ENCODE measurements around the gene CTSL.

CTSL gene

GRCh38 chr9:87699835-87700234 is 26.1 kb upstream of the CTSL start:
- FAIRE-seq (no peak), DNase-seq (ENCODE audit: low spot score) (no peak)

- DNase-seq (ENCODE audit: low spot score) (no peak), FAIRE-seq (no peak)
Observed at GRCh38 chr9:87701491-87701890, 24.4 kb upstream of the CTSL start.

- DNase-seq (ENCODE audit: low spot score), result no peak
- peak; percentile 67 for FAIRE-seq
Observed at GRCh38 chr9:87701931-87702421, 23.9 kb upstream of the CTSL start.

- no peak for FAIRE-seq
Observed at GRCh38 chr9:87702921-87703320, 23.0 kb upstream of the CTSL start.

GRCh38 chr9:87703636-87704276 is 22.2 kb upstream of the CTSL start:
- peak; percentile 76 for FAIRE-seq
- peak; percentile 11 for DNase-seq (ENCODE audit: low spot score)

More at GRCh38 chr9:87702921-87703320, 23.0 kb upstream of the CTSL start:
- no peak for DNase-seq (ENCODE audit: low spot score)

GRCh38 chr9:87704342-87704741 is 21.6 kb upstream of the CTSL start:
- FAIRE-seq (no peak), DNase-seq (ENCODE audit: low spot score) (no peak)

GRCh38 chr9:87706066-87706739 is 19.7 kb upstream of the CTSL start:
- FAIRE-seq (no peak), DNase-seq (ENCODE audit: low spot score) (no peak)

GRCh38 chr9:87707805-87708506 is 18.0 kb upstream of the CTSL start:
- DNase-seq (ENCODE audit: low spot score) (no peak), FAIRE-seq (no peak)

- FAIRE-seq (no peak), DNase-seq (ENCODE audit: low spot score) (no peak)
Observed at GRCh38 chr9:87708546-87708945, 17.4 kb upstream of the CTSL start.

GRCh38 chr9:87708986-87709728 is 16.8 kb upstream of the CTSL start:
- no peak for FAIRE-seq
- no peak for DNase-seq (ENCODE audit: low spot score)

- FAIRE-seq (no peak), DNase-seq (ENCODE audit: low spot score) (no peak)
Observed at GRCh38 chr9:87710443-87710842, 15.5 kb upstream of the CTSL start.

GRCh38 chr9:87711857-87712800 is 13.8 kb upstream of the CTSL start:
- DNase-seq (ENCODE audit: low spot score), result peak; percentile 82

GRCh38 chr9:87712801-87713277 is 13.1 kb upstream of the CTSL start:
- DNase-seq (ENCODE audit: low spot score) (no peak), FAIRE-seq (no peak)

More at GRCh38 chr9:87711857-87712800, 13.8 kb upstream of the CTSL start:
- FAIRE-seq, result peak; percentile 51

GRCh38 chr9:87713278-87713987 is 12.5 kb upstream of the CTSL start:
- peak; percentile 97 for DNase-seq (ENCODE audit: low spot score)
- peak; percentile 86 for FAIRE-seq

- no peak for DNase-seq (ENCODE audit: low spot score)
- FAIRE-seq, result no peak
Observed at GRCh38 chr9:87713988-87714330, 12.0 kb upstream of the CTSL start.

- DNase-seq (ENCODE audit: low spot score), result no peak
- no peak for FAIRE-seq
Observed at GRCh38 chr9:87714819-87715218, 11.1 kb upstream of the CTSL start.

GRCh38 chr9:87716141-87716540 is 9.8 kb upstream of the CTSL start:
- FAIRE-seq (no peak), DNase-seq (ENCODE audit: low spot score) (no peak)

- DNase-seq (ENCODE audit: low spot score) (no peak), FAIRE-seq (no peak)
Observed at GRCh38 chr9:87717456-87717855, 8.5 kb upstream of the CTSL start.

- DNase-seq (ENCODE audit: low spot score) (no peak), FAIRE-seq (no peak)
Observed at GRCh38 chr9:87718231-87718630, 7.7 kb upstream of the CTSL start.
